Smooth muscle cell of bladder (primary cell): ENCODE data around the gene STXBP2. TPM values are rescaled to one million over a fixed set of nuclear protein-coding genes. Genes with fewer than 3 reads are reported as not detected.

Experiments
- total RNA-seq: library from RNA; depleted of rRNA; stranded (reverse); fragments of >200 nt; gene quantifications from 2 replicates; pipeline ENCODE4 v1.2.3, GENCODE V29; 2014

Gene STXBP2
- total RNA-seq: 6.6 and 8.8 TPM in 2 replicates

DNA sequence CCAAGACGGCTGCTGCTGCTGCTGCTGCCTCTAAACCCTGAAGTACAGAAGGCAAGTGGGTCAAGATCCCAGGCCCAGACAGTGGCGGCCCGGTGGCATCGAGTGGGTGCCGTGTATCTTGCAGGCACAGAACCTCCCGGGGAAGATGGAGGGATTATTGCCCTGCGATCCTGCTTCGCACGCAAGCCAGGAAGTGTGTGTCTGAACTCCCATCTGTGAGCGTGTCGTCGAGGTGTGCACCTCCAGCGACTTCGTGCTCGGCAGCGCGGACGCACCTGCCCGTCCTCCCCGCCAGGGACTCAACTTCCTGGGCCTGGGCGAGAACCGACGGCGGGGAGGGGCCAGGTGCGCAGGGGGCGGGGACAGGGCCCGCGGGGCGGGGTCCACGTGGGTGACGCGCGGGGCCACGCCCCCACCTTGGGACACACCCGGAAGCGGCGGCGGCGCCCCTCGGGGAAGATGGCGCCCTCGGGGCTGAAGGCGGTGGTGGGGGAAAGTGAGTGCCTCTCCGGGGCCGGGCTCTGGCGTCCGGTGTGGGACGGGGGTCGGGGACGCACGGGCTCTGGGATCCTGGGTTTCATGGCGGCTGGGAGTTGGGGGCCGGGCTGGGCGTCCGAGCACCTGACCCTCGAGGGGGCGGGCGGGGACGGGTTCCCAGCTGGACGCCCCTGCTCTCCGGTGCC, at the start of gene STXBP2:
Gene STXBP2, plus strand, starts transcription at position 420 of the 683 bp plus-strand sequence. Its CDS starts 40 bp downstream, at position 460.

DNA sequence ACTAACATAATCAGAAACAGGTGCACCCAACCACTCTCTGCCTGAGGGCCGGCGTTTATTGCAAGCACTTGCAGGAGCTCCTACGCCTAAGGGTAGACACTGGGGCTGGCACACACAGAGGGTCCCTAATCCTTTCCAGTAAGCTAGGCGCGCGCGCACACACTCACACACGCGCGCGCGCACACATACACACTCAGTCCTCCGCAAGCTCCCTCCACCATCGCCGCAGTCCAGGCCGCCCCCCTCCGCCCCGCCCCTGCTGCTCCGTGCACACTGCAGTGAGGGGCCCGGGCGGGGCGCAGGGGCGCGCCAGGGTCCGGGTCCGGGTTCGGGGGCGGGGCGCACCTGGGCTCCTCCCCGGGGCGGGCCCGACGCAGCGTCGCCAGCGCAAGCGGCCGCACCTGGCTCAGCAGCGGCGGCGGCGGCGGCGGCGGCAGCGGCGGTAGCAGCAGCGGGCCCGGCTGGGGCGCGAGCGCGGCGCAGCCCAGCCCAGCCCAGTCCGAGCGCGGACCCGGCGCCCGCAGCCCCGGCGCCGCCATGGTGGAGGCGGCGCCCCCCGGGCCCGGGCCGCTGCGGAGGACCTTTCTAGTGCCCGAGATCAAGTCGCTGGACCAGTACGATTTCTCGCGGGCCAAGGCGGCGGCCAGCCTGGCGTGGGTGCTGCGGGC, 41.3 kb upstream of the STXBP2 start, which contains the start of gene CAMSAP3:
Gene CAMSAP3, plus strand, starts transcription at position 398 of the 668 bp plus-strand sequence. Its CDS starts 140 bp downstream, at position 538.

DNA sequence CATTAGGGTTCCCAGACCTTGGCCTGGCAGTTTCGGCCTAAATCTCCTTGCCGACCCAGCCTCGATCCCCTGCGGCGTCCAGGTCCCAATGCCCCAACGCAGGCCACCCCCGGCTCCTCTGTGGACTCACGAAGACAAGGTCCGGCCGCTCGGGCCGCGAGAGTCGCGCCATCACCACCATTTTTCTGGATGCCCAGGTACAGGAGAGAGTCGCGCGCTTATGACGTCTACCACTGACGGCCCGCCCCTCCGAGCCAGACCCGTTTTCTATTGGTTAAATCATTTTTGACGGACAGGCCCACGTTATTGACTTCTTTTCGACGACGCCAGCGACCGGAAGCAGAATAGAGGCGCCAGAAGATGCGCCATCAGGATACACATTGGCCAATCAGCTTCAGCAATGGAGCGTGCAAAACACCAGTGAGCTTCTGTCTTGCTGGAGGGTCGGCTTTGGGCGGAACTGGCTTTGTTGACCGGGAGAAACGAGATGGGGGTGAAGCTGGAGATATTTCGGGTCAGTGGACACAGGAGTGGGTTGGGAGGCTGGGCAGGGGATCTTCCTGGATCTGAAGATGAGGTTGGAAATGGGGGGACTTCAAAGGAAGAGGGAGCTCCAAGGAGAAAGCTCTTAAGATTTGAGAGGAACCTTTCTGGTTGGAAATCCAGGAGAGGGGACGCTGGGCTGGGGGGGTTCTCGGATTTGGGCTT, 7.4 kb upstream of the STXBP2 start, which contains the start of the genes PET100 and XAB2:
Gene PET100, plus strand, starts transcription at position 447 of the 708 bp plus-strand sequence. Its CDS starts 41 bp downstream, at position 488.
Gene XAB2, minus strand, starts transcription at position 199 of the 708 bp plus-strand sequence. Its CDS starts 18 bp downstream, at position 181.

DNA sequence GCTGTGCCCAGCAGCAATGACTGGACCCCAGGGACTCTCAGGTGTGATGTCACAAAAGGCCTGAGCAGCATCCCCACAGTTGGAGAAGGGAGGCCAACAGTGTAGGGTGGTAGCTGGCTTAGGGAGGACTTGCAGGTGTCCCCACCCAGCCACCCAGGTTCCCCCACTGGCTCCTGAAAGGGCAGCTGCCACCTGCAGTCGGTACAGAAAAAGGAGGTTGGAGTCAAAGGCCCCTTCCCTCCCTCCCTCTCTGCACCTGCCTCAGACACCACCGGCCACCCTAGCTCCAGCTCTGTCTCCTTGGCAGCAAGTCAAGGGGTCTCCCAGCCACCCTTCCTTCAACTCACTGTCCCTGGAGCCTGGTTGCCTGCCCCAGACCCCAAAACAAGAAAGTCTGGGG, 3.2 kb upstream of the STXBP2 start, which contains the start of gene PCP2:
Gene PCP2, minus strand, starts transcription at position 22 of the 400 bp plus-strand sequence. CDS start 262 bp downstream, outside the sequence.

DNA sequence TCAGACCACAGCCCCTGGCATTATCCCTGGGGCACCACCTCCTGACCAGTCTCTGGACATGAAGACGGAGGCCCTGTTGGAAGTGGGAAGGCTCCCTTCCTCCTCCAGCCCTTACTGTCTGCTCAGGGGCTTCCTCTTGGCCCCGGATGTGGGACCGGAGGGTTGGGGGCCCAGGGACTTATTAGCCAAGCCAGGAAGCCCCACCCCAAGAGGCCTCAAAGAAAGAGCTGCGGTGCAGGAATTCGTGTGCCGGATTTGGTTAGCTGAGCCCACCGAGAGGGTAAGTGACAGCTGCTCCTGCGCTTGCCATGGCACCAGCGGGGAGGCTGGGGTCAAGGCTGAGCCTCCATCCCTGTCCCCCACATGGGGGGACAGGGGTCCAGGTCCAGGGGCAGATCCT, 31.9 kb downstream of the STXBP2 start, which contains the start of gene RETN:
Gene RETN, plus strand, starts transcription at position 208 of the 400 bp plus-strand sequence. CDS start 278 bp downstream, outside the sequence.

DNA sequence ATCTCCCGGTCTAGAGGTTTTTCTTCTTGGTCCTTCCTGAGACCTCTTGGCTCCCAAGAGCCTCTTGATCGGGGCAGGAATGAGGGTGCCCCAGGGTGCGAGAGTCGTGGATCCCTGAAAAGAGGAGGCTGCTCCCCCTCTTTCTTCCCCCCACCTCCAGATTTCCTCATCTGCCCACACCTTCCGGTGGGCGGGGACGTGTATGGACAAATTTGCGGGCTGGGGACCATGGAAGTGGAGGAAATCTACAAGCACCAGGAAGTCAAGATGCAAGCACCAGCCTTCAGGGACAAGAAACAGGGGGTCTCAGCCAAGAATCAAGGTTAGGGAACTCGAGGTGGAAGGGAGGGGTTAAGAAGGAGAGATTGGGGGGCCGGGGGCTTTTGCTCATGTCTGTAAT, 39.9 kb downstream of the STXBP2 start, which contains the start of gene MCEMP1:
Gene MCEMP1, plus strand, starts transcription at position 237 of the 400 bp plus-strand sequence. Its CDS starts 31 bp downstream, at position 268.

DNA sequence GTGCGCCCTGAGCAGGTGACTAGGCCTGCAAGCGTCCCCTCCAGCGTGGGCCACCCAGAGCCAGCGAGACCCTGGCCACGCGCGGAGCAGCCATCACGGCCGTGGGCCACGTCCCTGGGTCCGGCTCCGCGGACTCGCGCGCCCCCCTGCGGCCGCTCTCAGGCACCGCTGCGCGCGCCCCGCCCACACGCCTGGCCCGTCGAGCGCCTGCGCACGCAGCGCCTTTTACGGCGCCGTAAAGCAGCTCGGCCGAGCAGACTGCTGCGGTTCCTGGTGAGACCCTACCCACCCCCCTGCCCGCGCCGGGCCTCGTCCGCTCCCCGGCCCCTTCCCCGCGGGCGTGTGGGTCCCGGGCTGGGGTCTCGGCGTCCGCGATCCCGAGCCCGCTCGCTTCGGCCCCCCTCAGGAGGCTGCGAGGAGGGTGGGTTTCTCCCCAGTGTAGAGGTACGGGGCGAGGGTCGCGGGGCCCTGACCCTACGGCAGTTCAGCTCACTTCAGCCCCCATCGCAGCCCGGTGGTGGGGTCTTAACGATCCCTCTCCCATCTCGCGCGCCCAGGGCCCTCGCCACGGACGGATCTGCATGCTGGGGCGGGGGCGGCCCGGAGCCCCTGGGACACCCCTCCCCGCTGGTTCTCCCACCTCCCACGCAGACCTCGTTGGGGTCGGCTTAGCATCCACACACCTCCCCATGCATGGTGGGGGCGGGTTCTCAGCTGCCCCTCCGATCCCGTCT, 43.9 kb downstream of the STXBP2 start, which contains the start of gene TRAPPC5:
Gene TRAPPC5, plus strand, starts transcription at position 228 of the 734 bp plus-strand sequence. CDS start 1,421 bp downstream, outside the sequence.

Other genes starting within 250 kb of the STXBP2 start
- 2.2 and 3.8 TPM in 2 replicates for gene PEX11G, start 148.1 kb upstream of the STXBP2 start, total RNA-seq
- 8.5 and 11.4 TPM in 2 replicates for gene ZNF358, start 121.0 kb upstream of the STXBP2 start, total RNA-seq
- gene MCOLN1, start 114.5 kb upstream of the STXBP2 start, total RNA-seq: 3.8 and 5.6 TPM in 2 replicates
- gene PNPLA6, start 101.4 kb upstream of the STXBP2 start, total RNA-seq: 38.5 and 63.0 TPM in 2 replicates
- not detected in 2 replicates for gene CAMSAP3, start 41.2 kb upstream of the STXBP2 start, total RNA-seq
- gene XAB2, start 7.6 kb upstream of the STXBP2 start, total RNA-seq: 20.9 and 23.4 TPM in 2 replicates
- 34.2 and 39.3 TPM in 2 replicates for gene PET100, start 7.3 kb upstream of the STXBP2 start, total RNA-seq
- not detected in 2 replicates for gene PCP2, start 3.4 kb upstream of the STXBP2 start, total RNA-seq
- not detected in 2 replicates for gene RETN, start 31.9 kb downstream of the STXBP2 start, total RNA-seq
- not detected in 2 replicates for gene MCEMP1, start 40.0 kb downstream of the STXBP2 start, total RNA-seq
- 124 and 126 TPM in 2 replicates for gene TRAPPC5, start 43.7 kb downstream of the STXBP2 start, total RNA-seq
- not detected in 2 replicates for gene FCER2, start 65.0 kb downstream of the STXBP2 start, total RNA-seq
- gene CLEC4G, start 95.0 kb downstream of the STXBP2 start, total RNA-seq: not detected in 2 replicates
- gene CD209, start 110.4 kb downstream of the STXBP2 start, total RNA-seq: not detected in 2 replicates
- gene CLEC4M, start 126.1 kb downstream of the STXBP2 start, total RNA-seq: not detected in 2 replicates
- gene EVI5L, start 193.1 kb downstream of the STXBP2 start, total RNA-seq: 13.5 and 14.7 TPM in 2 replicates
- gene PRR36, start 237.3 kb downstream of the STXBP2 start, total RNA-seq: under 0.01 TPM in 1 of 2 replicates, not detected in the other